ENCODE measurements around the gene ZBTB22. TPM values are rescaled to one million over a fixed set of nuclear protein-coding genes. Genes with fewer than 3 reads are reported as not detected.
"Not testable (repeated sequence)": the region's sequence is repeated elsewhere in the genome, so short reads cannot be mapped to it uniquely, and the experiment has no call there.

The ZBTB22 gene
- polyA plus RNA-seq, 4 donors: 21.5 to 30.4 (median 27.2) TPM

- DNase-seq (ENCODE audit: low read depth in 4 of 4, low spot score in 2 of 4): no peak
Observed at GRCh38 chr6:33286946-33287914, 30.3 kb downstream of the ZBTB22 start.

GRCh38 chr6:33285214-33285613, 32.3 kb downstream of the ZBTB22 start:
- DNase-seq (ENCODE audit: low read depth in 4 of 4, low spot score in 2 of 4): not testable (repeated sequence)

GRCh38 chr6:33280539-33280938, 37.0 kb downstream of the ZBTB22 start:
- no peak for DNase-seq (ENCODE audit: low read depth in 4 of 4, low spot score in 2 of 4)

GRCh38 chr6:33279971-33280511, 37.5 kb downstream of the ZBTB22 start:
- peak in 1 of 4 donors; percentile 12 for DNase-seq (ENCODE audit: low read depth in 4 of 4, low spot score in 2 of 4)

- no peak for DNase-seq (ENCODE audit: low read depth in 4 of 4, low spot score in 2 of 4)
Observed at GRCh38 chr6:33279257-33279695, 38.3 kb downstream of the ZBTB22 start.

- no peak for DNase-seq (ENCODE audit: low read depth in 4 of 4, low spot score in 2 of 4)
Observed at GRCh38 chr6:33278810-33279209, 38.7 kb downstream of the ZBTB22 start.

GRCh38 chr6:33278392-33278741, 39.2 kb downstream of the ZBTB22 start:
- no peak for DNase-seq (ENCODE audit: low read depth in 4 of 4, low spot score in 2 of 4)

- no peak for DNase-seq (ENCODE audit: low read depth in 4 of 4, low spot score in 2 of 4)
Observed at GRCh38 chr6:33277663-33278391, 39.7 kb downstream of the ZBTB22 start.

- DNase-seq (ENCODE audit: low read depth in 4 of 4, low spot score in 2 of 4): peak in 1 of 4 donors; percentile 49
Observed at GRCh38 chr6:33276864-33277662, 40.5 kb downstream of the ZBTB22 start, which contains the start of gene B3GALT4. TSS of gene B3GALT4 (plus strand) at chr6:33277123. CDS start at chr6:33277420, 297 bp downstream.

- no peak for DNase-seq (ENCODE audit: low read depth in 4 of 4, low spot score in 2 of 4)
Observed at GRCh38 chr6:33276581-33276863, 41.0 kb downstream of the ZBTB22 start.

GRCh38 chr6:33275795-33276580, 41.6 kb downstream of the ZBTB22 start:
- DNase-seq (ENCODE audit: low read depth in 4 of 4, low spot score in 2 of 4): not testable (repeated sequence)

GRCh38 chr6:33273924-33274902, 43.3 kb downstream of the ZBTB22 start:
- DNase-seq (ENCODE audit: low read depth in 4 of 4, low spot score in 2 of 4): no peak

- DNase-seq (ENCODE audit: low read depth in 4 of 4, low spot score in 2 of 4): no peak
Observed at GRCh38 chr6:33273129-33273923, 44.2 kb downstream of the ZBTB22 start.

GRCh38 chr6:33272275-33273128, 45.0 kb downstream of the ZBTB22 start:
- DNase-seq (ENCODE audit: low read depth in 4 of 4, low spot score in 2 of 4): no peak

- peak; percentile 95 to 100 (median 98) for DNase-seq (ENCODE audit: low read depth in 4 of 4, low spot score in 2 of 4)
Observed at GRCh38 chr6:33271468-33272274, 45.9 kb downstream of the ZBTB22 start, which contains the start of the genes RPS18 and VPS52. TSS of gene RPS18 (plus strand) at chr6:33272075. CDS start at chr6:33272120, 45 bp downstream. TSS of gene VPS52 (minus strand) at chr6:33271876. CDS start at chr6:33271675, 201 bp downstream.

- peak in 1 of 4 donors; percentile 46 for DNase-seq (ENCODE audit: low read depth in 4 of 4, low spot score in 2 of 4)
Observed at GRCh38 chr6:33271117-33271467, 46.5 kb downstream of the ZBTB22 start.

Data from left renal cortex interstitium (tissue), 4 donors.